RCC 7860 (cell line): ENCODE results near the gene BACE2.
A peak's percentile ranks its signal among the peaks of the same experiment; 100 is the strongest.

Source experiments
- DNase-seq: peaks from one replicate; pipeline ENCODE4 v3.0.0-alpha.2; 2015; ENCODE audit warnings: low spot score
- FAIRE-seq: peaks from 2 replicates; lab custom pipeline; 2012; peaks lifted over from hg19 to GRCh38; lab: Jason Lieb, UNC

The BACE2 gene

DNA sequence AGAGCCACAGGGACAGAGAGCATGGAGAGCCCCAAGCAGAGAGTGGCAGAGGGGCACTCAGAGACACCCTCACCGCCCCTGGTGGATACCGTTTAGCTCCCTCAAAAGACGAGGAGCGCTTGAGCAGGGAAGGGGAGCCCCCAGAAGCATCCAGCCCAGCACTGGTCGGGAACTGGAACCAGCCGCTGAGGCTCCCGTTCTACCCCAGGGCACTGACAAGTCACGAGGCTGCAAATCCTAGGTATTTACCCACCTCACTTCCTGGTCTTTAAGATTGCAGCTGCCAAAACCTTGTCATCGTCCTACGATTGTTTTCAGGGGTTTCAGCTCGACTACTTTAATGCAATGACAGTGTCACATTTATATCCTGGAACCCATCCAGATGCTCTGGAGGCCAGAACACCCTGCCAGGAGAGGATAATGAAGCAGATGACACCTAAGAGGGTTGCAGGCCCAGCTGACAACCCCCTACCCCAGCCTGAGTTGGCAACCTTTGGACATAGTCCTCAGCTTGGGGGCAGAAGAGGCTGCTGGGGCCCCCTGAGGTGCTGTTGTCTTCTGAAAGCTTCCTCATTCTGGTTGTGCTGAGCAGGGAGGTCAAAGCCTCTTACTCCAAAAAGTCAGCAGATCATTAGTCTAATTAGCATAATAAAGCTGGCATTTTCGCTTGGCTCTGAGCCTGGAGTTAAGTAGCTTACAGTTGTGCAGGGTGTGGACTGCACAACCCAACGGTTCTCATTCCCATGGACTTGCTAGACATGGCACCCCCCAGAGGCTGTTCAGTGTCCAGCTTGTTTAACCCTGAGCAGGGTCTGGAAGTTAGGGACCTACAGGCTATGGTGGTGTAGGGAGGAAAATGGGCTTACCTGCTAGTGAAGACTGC, 20.6 kb upstream of the BACE2 start:
- DNase-seq (no peak), FAIRE-seq (no peak)

DNA sequence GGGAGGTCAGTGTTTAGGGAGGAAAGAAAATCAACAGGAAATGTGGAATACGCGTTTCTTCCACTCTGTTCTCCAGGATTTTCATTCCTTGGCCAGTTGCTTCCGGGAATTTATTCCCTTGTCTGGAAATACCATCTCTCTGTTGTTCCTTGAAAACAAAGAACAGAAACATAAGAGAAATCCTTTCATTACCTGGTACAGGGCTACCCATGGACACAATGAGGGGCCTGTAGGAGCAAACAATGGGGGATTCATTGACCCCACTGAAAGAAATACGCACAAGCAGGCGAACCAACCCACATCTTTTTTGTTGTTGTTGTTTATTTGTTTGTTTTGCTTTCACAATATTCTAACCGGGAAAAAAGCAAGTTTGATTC, 20.0 kb upstream of the BACE2 start:
- DNase-seq, result no peak
- FAIRE-seq, result no peak

DNA sequence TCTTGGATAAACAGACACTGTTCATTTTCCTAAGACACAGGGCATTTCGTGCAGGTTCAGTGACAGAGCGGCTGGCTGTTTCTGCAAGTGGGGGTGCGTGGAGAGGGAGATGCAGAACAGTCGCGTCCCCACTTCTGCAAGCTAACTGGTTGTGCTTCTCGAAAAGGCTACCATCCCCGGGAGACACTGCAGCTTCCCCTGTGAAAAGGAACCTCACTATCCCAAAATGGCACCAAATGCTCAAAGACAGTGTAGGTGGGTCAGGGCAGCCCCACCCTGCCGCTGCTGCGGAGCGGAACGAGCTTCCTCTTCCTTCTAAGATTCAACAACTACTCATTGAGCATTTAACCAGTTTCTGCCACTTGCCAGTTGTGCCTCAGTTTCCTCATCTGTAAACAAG, 19.2 kb upstream of the BACE2 start:
- DNase-seq (no peak), FAIRE-seq (no peak)

DNA sequence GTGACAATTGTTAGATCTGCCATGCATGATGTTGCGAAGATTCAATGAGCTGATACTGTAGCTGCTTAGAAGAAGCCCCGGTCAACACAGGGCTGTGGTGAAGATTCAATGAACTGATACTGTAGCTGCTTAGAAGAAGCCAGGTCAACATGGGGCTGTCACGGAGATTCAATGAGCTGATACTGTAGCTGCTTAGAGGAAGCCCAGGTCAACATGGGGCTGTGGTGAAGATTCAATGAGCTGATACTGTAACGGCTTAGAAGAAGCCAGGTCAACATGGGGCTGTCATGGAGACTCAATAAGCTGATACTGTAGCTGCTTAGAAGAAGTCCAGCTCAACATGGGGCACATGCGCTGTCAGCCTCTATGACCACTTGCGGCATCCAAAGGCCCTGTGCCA, 18.8 kb upstream of the BACE2 start:
- DNase-seq, result no peak
- FAIRE-seq, result no peak

DNA sequence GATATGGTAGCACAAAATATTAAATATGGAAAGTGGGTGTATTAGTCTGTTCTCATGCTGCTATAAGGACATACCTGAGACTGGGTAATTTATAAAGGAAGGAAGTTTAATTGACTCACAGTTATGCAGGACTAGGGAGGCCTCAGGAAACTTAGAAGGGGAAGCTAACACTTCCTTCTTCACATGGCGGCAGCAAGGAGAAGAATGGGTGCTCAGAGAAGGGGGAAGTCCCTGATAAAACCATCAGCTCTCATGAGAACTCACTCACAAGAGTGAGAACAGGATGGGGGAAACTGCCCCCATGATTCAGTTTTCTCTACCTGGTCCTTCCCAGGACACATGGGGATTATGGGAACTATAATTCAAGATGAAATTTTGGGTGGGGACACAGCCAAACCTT, 15.8 kb upstream of the BACE2 start:
- FAIRE-seq, result no peak
- no peak for DNase-seq

DNA sequence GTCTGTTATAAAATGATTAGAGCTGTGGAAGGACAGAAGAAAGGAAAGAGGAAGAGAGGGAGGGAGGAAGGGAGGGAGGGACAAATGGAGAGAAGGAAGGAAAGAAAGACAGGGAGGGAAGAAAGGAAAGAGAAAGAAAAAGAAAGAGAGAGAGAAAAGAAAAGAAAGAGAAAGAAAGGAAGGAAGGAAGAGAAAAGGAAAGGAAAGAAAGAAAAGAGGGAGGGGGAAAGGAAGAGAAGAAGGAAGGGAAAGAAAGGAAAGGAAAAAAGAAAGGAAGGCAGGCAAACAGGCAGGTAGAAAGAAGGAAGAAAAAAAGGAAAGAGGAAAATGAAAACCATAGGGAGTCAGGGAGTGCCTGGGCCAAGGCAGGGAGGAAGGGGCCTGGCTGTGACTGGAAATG, 14.5 kb upstream of the BACE2 start:
- DNase-seq (no peak), FAIRE-seq (no peak)

DNA sequence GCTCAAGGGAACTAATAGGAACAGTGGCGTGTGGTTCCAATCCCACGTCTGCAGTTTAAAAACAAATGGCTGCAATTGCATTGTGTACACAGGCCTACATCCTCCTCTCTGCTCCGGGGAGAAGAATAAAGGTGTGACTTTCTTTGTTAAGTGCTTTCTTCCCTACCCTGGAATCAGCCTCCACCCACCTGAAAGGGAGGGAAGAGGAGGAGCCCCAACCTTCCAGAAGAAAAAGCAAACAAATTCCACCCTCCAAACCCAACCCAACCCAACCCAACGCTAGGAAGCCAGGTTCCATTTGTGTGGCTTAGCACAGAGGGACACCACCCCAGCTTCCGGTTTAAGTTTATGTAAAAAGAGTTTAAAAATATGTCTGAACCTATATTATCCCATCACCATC, 11.8 kb upstream of the BACE2 start:
- FAIRE-seq, result no peak
- no peak for DNase-seq

DNA sequence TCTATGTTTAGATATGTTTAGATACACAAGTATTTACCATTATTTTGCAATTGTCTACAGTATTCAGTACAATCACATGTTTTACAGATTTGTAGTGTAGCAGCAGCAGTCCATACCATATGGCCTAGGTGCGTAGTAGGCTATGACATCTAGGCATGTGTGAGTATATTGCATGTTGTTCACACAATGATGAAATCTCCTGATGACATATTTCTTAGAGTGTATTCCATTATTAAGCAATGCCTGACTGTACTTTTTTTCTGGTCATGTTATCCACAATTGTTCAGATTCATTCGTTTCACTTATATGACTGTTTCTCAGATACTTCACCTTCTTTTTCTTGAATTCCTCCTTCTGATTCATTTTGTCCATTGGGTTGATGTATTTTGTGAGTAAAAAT, 9.9 kb upstream of the BACE2 start:
- FAIRE-seq, result no peak

DNA sequence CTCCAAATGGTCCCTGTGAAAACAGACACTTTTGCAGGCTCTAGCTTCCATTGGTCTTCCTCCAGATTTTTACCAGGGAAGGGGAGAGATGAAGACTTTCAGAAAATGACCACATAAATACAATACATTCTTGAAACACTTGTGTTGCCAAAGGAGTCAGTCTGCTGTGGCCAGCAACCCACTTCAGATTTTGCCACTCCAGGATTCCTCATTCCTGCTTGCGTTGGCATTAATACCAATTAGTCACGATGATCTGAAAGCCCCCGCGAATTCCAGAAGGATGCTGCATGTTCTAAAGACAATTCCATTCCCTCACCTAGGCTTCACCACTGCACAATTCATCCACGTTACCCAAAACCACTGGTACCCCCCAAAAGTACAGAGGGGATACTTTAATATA, 7.9 kb upstream of the BACE2 start:
- FAIRE-seq (no peak), DNase-seq (no peak)

More for the DNA sequence above, 9.9 kb upstream of the BACE2 start:
- no peak for DNase-seq

DNA sequence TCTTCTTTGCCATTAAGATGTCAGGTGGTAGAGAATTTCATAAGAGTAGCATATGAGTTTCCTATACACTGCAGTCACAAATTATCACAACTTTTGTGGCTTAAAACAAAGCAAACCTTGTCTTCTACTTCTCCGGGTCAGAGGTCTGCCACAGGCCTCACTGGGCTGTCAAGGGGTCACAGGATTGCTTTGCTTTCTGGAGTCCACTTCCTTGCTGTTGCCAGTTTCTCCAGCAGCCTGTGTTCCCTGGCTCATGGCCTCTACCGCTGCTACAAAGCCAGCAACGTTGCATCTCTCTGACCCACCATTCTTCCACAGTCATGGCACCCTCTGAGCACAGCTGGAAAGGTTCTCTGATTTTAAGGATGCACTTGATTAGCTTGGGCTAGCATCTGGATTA, 6.5 kb upstream of the BACE2 start:
- FAIRE-seq, result no peak
- DNase-seq, result no peak

DNA sequence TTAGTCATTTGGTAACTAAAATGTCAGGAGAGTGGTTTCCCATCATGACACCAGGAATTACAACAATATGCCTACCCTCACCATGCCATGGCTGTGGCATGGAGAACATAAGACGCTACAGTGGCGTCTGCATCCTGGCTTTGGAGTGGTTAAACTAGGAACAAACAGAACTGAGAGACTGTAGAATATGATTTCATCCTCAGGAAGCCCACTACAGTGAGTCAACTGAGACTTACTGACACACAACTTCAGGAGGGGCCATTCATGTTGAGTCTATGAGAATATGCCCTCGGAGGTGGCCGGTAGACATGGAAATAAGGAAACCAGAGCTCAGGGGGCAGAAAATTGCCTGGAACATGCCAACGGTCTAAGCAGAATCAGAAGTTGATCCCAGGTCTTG, 5.9 kb upstream of the BACE2 start:
- DNase-seq (no peak), FAIRE-seq (no peak)

DNA sequence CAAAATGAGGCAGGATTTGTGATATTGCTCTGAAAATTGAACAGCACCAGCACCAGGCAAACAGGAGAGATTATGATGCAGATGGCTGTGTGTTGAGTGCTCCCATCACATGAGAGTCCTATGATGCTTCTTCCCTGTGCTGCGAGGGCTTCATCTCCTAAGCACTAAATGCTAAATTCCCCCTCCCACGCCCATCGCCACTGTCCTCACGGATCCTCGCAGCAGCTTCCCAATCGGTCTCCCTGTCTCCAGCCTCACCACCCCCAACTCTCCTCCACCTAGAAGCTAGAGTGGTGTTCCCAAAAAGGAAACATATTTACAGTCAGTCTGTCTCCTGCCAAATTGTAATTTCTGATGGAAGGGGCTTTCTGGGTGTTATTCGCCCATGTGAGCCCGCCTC, 4.9 kb upstream of the BACE2 start:
- no peak for DNase-seq
- no peak for FAIRE-seq

DNA sequence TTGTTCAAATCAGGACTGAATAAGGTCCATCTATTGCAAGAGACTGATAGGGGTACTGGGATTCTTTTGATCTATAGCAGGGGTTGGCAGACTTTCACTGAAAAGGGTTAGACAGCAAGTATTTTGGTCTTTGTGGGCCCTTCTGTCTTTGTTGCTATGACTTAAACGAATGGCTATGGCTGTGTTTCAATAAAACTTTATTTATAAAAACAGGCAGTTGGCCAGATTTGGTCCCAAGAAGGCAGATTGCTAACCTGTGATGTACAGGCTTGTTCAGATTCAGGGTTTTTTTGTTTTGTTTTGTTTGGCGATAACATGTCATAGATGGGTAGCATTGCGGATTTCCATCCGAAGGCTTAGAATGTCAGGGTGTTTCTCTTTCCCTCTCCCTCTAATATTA, 3.9 kb upstream of the BACE2 start:
- FAIRE-seq, result no peak

DNA sequence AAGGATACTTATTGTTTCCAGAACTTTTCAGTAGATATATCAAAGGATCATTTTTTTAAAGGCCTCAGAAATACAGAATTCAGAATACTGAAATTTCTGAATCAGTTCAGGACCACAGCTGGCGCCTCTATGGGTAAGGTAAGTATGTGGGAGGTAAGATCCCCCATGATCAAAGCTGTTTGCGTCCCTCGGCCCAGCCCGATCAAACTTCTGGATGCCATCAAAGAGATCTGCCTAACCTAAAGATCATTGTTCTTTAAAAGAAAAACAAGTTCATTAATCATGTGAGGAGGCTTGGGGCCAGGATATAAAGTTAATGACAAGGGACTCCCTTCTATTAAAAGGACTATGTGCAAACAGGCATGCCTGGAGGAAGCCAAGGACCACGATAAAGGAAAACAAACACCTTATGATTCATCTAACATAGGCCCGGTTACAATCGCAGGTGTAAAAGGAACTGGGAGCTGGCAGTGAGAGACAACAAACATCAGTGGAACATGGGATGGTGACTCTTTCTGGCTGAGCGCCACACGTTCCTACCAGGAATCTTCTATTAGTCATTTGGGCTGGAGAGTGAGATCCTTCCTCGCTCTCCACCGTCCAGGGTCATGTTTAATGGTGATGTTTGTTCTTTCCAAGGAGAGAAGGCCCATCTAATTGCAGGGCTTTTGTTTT, 2.8 kb upstream of the BACE2 start:
- FAIRE-seq (peak; percentile 70), DNase-seq (peak; percentile 69)

More for the DNA sequence above, 3.9 kb upstream of the BACE2 start:
- DNase-seq, result no peak

DNA sequence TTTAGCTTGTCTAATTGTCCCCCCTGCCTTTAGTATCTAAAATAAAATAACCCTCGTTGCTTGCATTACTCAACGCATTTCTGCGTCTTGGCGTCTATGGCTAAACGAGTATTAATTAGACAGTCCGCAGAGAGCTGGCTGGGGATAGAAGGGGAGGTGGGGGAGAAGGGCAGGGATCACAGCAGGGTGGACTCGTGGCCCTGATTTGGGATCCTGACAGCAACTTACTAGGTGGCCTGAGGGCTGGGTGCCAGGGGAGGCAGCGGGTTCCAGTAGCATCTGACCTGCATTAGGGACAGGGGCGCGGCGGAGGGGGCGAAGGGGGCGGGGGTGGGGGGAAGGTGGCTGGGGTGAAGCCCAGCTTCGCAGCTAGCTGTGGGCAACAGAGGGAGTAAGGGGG, 1.1 kb upstream of the BACE2 start:
- DNase-seq (no peak), FAIRE-seq (no peak)

DNA sequence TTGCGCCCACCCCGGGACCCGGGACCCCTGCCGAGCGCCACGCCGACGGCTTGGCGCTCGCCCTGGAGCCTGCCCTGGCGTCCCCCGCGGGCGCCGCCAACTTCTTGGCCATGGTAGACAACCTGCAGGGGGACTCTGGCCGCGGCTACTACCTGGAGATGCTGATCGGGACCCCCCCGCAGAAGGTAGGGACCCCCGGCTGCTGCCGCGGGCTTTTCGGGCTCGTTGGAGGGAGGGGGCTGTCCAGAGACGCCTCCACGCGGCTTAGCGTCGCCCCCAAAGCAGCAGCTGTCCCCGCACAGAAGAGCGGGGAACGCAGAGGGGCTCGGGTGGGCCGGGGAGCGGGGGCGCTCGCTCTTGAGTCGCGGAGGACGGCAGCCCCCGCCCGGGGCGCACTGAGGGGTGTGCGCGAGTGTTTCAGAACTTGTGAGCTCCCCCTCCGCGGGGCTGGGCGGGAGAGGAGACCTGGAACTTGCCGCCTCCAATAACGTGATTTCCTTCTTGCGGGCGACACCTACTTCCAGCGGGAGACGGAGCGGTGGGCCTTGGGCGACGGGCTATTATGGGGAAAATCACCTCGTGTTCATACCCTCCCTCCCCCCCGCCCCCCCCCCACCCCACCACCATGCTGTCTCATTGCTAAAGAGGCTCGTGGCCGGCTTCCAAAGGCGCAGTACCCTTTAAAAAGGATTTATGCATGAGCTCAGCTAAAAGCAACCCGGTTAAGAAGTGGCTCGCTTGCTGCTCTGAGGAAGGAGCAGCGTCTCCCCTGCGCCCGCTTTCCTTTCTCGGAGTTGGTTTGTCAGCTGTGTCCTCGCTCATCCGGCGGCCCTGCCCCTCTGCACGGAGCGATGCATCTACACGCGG, 664 bp downstream of the BACE2 start:
- peak; percentile 62 for DNase-seq
- FAIRE-seq, result no peak

DNA sequence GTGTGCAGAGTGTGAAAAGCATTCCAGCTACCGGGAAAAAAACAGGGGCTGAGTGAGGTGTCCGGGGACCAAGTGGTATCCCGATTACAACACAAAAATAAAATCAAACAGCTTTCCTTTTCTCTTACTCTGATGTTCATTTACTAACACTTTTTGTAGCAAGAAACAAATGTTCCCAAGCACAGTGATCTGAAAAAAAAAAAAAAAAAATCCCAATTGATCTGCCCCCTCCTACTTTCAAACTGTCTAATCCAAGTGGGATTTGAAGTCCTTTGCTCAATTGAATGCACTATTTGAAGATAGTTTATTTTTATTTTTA, 1.3 kb downstream of the BACE2 start:
- no peak for DNase-seq
- FAIRE-seq, result no peak

DNA sequence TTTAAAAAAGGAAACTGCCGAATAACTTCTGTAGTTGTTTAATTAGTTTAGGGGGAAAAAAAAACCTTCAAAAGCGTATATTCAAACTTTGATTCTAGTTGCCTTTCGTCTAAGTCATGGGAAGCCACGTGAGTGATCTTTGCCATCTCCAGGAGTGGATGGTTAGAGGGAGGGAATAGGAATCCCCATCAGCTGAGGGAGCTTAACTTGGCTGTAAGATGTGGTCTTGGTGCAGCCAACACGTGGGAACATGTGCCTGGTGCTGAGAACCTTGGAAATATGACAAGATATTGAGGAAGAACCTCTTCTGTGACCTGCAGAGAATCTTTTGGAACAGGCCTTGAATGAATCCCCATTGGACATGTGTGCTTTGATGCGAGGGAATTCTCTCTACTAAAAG, 1.7 kb downstream of the BACE2 start:
- DNase-seq, result no peak
- FAIRE-seq, result no peak

DNA sequence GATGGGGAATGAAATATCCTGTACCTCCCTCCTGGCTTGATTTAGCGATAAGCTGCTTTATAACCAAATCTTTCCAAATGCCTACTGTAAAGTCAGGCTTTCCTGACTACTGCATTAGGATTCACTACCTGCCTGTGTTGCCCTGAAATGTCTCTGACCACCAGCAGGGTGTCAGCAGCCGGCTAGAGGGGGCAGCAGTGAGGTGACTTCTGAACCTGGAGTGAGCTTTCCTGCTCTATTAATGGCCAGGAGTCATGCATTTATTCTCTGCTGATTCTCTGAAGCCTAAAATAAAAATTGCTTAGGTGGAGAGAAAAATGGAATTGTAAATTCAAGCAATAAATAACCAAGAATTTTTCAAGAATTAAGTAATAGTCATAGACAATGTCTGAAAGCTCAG, 2.5 kb downstream of the BACE2 start:
- DNase-seq, result peak; percentile 58
- peak; percentile 73 for FAIRE-seq

DNA sequence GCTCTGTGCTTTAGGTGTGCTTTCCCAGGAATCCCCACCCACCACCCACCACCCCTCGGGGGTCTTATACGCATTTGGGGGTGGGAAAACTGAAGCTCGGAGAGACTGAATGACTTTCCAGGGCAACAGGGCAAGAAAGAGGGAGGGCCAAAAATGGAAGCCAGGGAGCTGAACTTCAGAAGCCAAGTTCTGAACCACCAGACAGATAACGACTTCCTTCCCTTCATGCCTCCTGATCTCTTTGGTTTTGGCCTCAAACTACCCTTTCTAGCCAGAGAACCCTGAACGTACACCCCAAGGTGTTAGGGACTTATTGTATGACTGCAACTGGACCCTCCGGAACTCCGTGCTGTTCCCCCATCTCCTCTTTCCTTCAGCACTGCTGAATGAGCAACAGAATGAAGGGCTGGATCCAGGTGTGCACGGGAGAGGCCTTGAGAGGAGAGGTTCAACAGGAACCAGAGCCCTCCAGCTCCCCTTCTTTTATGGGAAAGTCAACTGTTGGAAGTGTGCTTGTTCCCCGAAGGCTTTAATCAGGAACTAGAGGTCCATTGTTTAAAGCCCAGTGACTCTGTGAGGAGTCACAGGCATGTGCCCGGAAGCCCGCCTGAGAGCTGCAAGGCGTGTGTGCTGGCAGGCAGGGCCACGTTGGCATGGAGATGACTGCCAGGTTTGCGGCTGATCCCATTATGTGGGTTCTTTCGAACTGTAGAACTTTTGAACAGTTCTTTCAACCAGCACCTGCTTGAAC, 3.1 kb downstream of the BACE2 start:
- FAIRE-seq (peak; percentile 27), DNase-seq (peak; percentile 63)

DNA sequence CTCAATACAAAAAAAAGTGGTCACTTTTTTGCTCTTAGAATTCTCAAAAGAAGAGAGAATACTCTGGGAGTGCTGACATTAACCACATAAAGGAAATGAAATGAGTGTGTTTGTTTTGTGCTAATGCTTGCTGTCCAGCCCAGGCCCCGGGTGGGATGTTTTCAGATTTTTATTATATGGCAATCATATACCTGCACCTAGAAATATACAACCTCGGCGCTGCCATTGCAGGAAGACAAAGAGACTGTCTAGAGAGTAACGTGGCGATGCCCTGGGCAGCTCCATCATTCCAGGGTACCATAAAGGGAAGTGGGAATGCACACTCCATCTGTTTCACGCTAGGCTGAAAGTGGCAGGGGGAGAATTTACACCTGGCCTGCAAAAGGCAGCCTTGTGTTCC, 7.1 kb downstream of the BACE2 start:
- DNase-seq (no peak), FAIRE-seq (no peak)
